SU-DHL-6 (cell line): Measurements from ENCODE around the gene ADAM19.

Source experiments
- H2AFZ ChIP-seq: fragments of 200-600 bp; sonication (generic); 2 replicates; pipeline ENCODE4 v1.6.1; 2014; ENCODE audit warnings: low read depth, mild to moderate bottlenecking, moderate library complexity, mixed read lengths, antibody characterized with exemption, low read length; ENCODE audit not compliant: severe bottlenecking
- H3F3A ChIP-seq: fragments of 200-600 bp; shearing (Covaris generic); 2 replicates; pipeline ENCODE4 v1.6.0; 2016; ENCODE audit warnings: antibody characterized with exemption, mild to moderate bottlenecking; ENCODE audit not compliant: insufficient read depth
- H3K27ac ChIP-seq: fragments of 200-600 bp; sonication (generic); 2 replicates; pipeline ENCODE4 v1.5.1; 2016; ENCODE audit warnings: low read depth, mild to moderate bottlenecking, low read length, moderate library complexity, mixed read lengths
- H3K27me3 ChIP-seq: fragments of 200-600 bp; sonication (generic), shearing (Covaris generic); 2 replicates; pipeline ENCODE4 v1.6.0; 2014; ENCODE audit warnings: mild to moderate bottlenecking, low read length
- H3K36me3 ChIP-seq: fragments of 200-600 bp; sonication (generic); 2 replicates; pipeline ENCODE4 v1.6.1; 2014; ENCODE audit warnings: mild to moderate bottlenecking, low read length, mixed read lengths
- H3K4me2 ChIP-seq: fragments of 300-600, 200-600 bp; shearing (Covaris generic), sonication (generic); 2 replicates; pipeline ENCODE4 v1.6.0; 2014; ENCODE audit warnings: low read length, low read depth, mild to moderate bottlenecking; ENCODE audit not compliant: poor library complexity, severe bottlenecking
- H3K4me3 ChIP-seq: fragments of 200-600 bp; sonication (generic); 2 replicates; pipeline ENCODE4 v1.5.1; 2014; ENCODE audit warnings: antibody characterized with exemption, low read length, mild to moderate bottlenecking, mixed read lengths; ENCODE audit not compliant: insufficient read depth, poor library complexity, severe bottlenecking
- H3K79me2 ChIP-seq: fragments of 200-600 bp; sonication (generic); 2 replicates; pipeline ENCODE4 v1.6.1; 2014; ENCODE audit warnings: mild to moderate bottlenecking, low read length, moderate library complexity; ENCODE audit not compliant: insufficient read depth
- H3K9ac ChIP-seq: fragments of 200-600 bp; sonication (generic); 2 replicates; pipeline ENCODE4 v1.7.0; 2014; ENCODE audit warnings: mild to moderate bottlenecking, low read length
- H3K9me2 ChIP-seq: fragments of 200-600 bp; sonication (generic); replicated peaks from 2 replicates; pipeline ENCODE4 v1.6.1; 2014; ENCODE audit warnings: low read length; ENCODE audit not compliant: insufficient read depth
- H3K9me3 ChIP-seq: fragments of 200-600 bp; sonication (generic); 2 replicates; pipeline ENCODE4 v1.6.1; 2014; ENCODE audit warnings: low read length, mixed read lengths; ENCODE audit not compliant: insufficient read depth
- H4K20me1 ChIP-seq: fragments of 200-600 bp; sonication (generic); 2 replicates; pipeline ENCODE4 v1.6.1; 2014; ENCODE audit warnings: low read depth, mild to moderate bottlenecking, antibody characterized with exemption, low read length, moderate library complexity, mixed read lengths
- CTCF ChIP-seq: fragments of 200-600 bp; sonication (generic); IDR thresholded peaks from one replicate; pipeline ENCODE4 v1.5.1; 2017; ENCODE audit warnings: antibody characterized with exemption, mild to moderate bottlenecking, low read length, moderate library complexity; ENCODE audit not compliant: insufficient read depth, poor library complexity, severe bottlenecking
- EZH2phosphoT487 ChIP-seq: fragments of 200-600 bp; sonication (generic), shearing (Covaris generic); conservative IDR thresholded peaks from 2 replicates; pipeline ENCODE4 v1.6.1; 2018; ENCODE audit warnings: mild to moderate bottlenecking, antibody characterized with exemption, low read length, moderate library complexity, mixed read lengths

The ADAM19 gene

GRCh38 chr5:157543825-157544622, 31.6 kb downstream of the ADAM19 start:
- no peaks in the 10 kb centered on the region for H3K9me2 ChIP-seq
- no peak for TF ChIP-seq EZH2phosphoT487
- no peak overlapping the region for H3K4me2 ChIP-seq
- no peaks in the 10 kb centered on the region for H3K9me3 ChIP-seq
- no peak overlapping the region for H3K27ac ChIP-seq
- H3K9ac ChIP-seq = no peak overlapping the region
- H3F3A ChIP-seq = 0 out of 2 replicates have a peak, but pooled peaks cover 3% of the 10 kb centered on the region
- no peak overlapping the region for H2AFZ ChIP-seq
- peaks cover 100% of the 10 kb centered on the region for H3K79me2 ChIP-seq
- no peak overlapping the region for H3K4me3 ChIP-seq
- H3K36me3 ChIP-seq = no peaks in the 10 kb centered on the region
- no peaks in the 10 kb centered on the region for H4K20me1 ChIP-seq
- H3K27me3 ChIP-seq = no peaks in the 10 kb centered on the region

GRCh38 chr5:157542282-157543000, 33.1 kb downstream of the ADAM19 start:
- Histone ChIP-seq H3K4me3 (no peak overlapping the region), H3F3A (0 out of 2 replicates have a peak, but pooled peaks cover 3% of the 10 kb centered on the region), H4K20me1 (peaks cover 4% of the 10 kb centered on the region; the same call in 1 of the 2 replicates), H3K79me2 (peaks cover 97% of the 10 kb centered on the region), H3K9me2 (no peaks in the 10 kb centered on the region), H3K36me3 (peaks cover 5% of the 10 kb centered on the region; the same call in 1 of the 2 replicates), H3K27me3 (no peaks in the 10 kb centered on the region), H2AFZ (no peak overlapping the region), H3K4me2 (no peak overlapping the region), H3K9ac (no peak overlapping the region), H3K9me3 (no peaks in the 10 kb centered on the region), H3K27ac (no peak overlapping the region)
- TF ChIP-seq CTCF (no peak), EZH2phosphoT487 (no peak)

- no peaks in the 10 kb centered on the region for H3K9me2 ChIP-seq
- peaks cover 13% of the 10 kb centered on the region; the same call in 1 of the 2 replicates for H3K36me3 ChIP-seq
- H3K4me2 ChIP-seq = no peak overlapping the region
- H3K9me3 ChIP-seq = no peaks in the 10 kb centered on the region
- no peak overlapping the region for H3K4me3 ChIP-seq
- no peak for TF ChIP-seq EZH2phosphoT487
- TF ChIP-seq CTCF = no peak
- peaks cover 89% of the 10 kb centered on the region for H3K79me2 ChIP-seq
- H3K9ac ChIP-seq = no peak overlapping the region
- H3K27ac ChIP-seq = peak overlapping the region; percentile 28; the same call in 1 of the 2 replicates
- H3F3A ChIP-seq = 0 out of 2 replicates have a peak, but pooled peaks cover 3% of the 10 kb centered on the region
- H2AFZ ChIP-seq = no peak overlapping the region
- H3K27me3 ChIP-seq = no peaks in the 10 kb centered on the region
- peaks cover 4% of the 10 kb centered on the region; the same call in 1 of the 2 replicates for H4K20me1 ChIP-seq
Observed at GRCh38 chr5:157541447-157542118, 34.0 kb downstream of the ADAM19 start.
